Measurements from ENCODE around the gene ACVR2A.

ACVR2A gene

DNA sequence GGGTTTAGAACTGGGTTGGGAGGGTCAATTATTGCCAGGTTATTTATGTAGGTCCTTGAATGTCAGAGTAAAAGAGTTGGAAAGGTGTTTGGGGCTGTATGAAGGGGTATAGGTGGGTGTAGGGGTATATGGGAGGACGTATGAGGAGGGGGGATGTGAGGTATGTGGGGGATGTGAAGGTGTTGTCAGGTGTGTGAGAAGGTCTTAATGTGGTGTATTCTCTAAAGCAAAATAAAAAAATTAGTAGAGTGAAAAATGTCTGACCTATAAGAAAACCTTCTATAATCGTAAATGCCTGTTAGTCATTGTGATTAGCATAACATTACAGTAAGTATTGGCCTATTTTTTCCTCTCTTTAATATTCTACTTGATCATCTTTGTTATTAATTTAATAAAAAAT is 25.1 kb downstream of the ACVR2A start:
- H3K4me1 Mint-ChIP-seq (ENCODE audit: low read depth), result no peaks in the 10 kb centered on the region
- H3K9me3 Mint-ChIP-seq, result no peaks in the 10 kb centered on the region
- H3K27me3 Mint-ChIP-seq (ENCODE audit: low read depth), result peaks cover 4% of the 10 kb centered on the region
- no peaks in the 10 kb centered on the region for H3K36me3 Mint-ChIP-seq (ENCODE audit: low read depth)
- no peak overlapping the region for H3K27ac Mint-ChIP-seq
- H3K4me3 Mint-ChIP-seq, result no peak overlapping the region
- no peak for DNase-seq (ENCODE audit: low spot score)

DNA sequence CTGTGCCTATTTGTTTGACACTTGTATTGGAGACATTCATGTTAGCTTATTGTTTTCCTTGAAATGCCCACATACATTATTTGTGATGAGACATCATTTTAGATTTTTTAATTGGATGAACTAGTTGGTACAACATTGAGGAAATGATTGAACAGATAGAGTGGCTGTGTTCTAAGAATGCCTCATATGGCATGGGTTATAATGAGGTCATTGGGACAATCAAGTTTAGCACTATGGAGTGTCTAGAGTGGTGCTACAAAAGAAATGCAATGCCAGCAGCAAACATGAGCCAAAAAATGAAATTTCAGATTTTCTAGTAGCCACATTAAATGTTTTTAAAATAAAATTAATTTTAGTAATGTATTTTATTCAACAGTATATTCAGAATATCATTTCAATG is 28.1 kb downstream of the ACVR2A start:
- H3K9me3 Mint-ChIP-seq, result no peaks in the 10 kb centered on the region
- H3K27ac Mint-ChIP-seq, result no peak overlapping the region
- no peak overlapping the region for H3K4me3 Mint-ChIP-seq

DNA sequence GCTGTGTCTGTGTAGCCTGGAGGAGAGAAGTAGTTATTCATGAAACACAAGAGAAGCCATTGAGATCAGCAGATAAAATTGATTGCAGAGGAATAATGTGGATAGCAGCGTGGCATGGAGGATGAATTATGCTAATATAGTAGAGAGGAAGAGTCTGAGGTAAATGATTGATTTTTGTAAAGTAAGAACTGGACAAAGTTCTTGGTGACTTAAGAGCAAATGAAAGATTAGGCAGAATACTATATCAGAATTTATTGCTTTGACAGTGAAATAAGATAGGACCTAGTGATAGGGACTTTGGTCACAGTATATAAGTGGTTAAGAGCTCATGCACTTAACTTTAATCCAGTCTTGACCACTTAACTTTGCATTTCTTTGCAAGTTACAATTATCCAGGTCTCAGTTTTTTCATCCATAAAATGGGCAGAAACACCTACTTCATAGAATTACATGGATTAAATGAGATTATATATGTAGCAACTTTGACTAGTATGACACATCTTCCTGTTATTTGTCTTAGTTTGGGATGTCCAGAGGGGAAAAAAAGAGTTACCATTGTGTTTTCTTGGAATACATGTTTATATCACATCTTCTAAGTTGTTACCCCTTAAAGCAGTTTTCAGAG is 29.1 kb downstream of the ACVR2A start:
- H3K9me3 Mint-ChIP-seq, result no peaks in the 10 kb centered on the region
- H3K4me3 Mint-ChIP-seq, result no peak overlapping the region
- peaks cover 6% of the 10 kb centered on the region for H3K27me3 Mint-ChIP-seq (ENCODE audit: low read depth)
- H3K27ac Mint-ChIP-seq, result no peak overlapping the region
- DNase-seq (ENCODE audit: low spot score), result no peak
- no peaks in the 10 kb centered on the region for H3K36me3 Mint-ChIP-seq (ENCODE audit: low read depth)
- H3K4me1 Mint-ChIP-seq (ENCODE audit: low read depth), result no peaks in the 10 kb centered on the region

More for the DNA sequence above, 28.1 kb downstream of the ACVR2A start:
- Mint-ChIP-seq H3K4me1 (ENCODE audit: low read depth) (no peaks in the 10 kb centered on the region), H3K27me3 (ENCODE audit: low read depth) (peaks cover 6% of the 10 kb centered on the region), H3K36me3 (ENCODE audit: low read depth) (no peaks in the 10 kb centered on the region)
- no peak for DNase-seq (ENCODE audit: low spot score)

DNA sequence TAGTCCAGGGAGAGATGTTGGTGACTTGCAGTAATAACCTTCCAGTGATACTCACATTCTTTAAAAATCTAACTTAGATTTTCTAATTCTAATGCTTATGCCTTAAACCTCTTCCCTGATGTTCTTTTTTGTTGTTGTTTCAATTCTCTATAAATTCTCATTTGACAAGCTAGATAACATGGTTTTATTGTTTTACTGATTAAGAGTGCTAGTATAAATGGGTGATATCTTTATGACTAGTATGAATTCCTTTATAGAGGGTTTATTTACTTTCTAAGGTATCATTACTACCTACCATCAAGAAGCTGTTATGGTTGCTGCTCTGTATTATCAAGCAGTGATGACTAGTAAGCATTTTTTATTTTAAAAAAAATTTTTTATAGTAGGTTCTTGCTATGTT is 35.0 kb downstream of the ACVR2A start:
- DNase-seq (ENCODE audit: low spot score), result no peak
- H3K36me3 Mint-ChIP-seq (ENCODE audit: low read depth), result no peaks in the 10 kb centered on the region
- no peak overlapping the region for H3K4me3 Mint-ChIP-seq
- H3K4me1 Mint-ChIP-seq (ENCODE audit: low read depth), result peaks cover 1% of the 10 kb centered on the region
- no peaks in the 10 kb centered on the region for H3K9me3 Mint-ChIP-seq
- no peak overlapping the region for H3K27ac Mint-ChIP-seq
- peaks cover 2% of the 10 kb centered on the region for H3K27me3 Mint-ChIP-seq (ENCODE audit: low read depth)

DNA sequence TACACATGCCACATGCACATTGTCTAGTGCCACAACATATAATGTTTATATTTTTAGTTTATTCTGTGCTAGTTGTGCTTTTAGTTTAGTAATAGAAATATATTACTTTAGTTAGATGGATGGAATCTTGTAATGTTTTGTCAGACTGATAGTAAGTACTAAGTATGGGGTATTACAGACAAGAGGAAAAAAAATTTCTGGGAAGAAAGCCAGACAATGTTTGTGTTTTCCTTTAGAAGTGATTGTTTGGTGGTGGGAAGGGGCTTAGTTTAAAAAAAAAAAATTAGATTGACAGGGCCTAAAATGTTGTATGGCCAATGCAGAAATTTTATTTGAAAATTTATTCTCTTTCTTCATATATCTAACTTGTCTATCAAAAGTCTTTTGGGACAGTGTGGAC is 37.8 kb downstream of the ACVR2A start:
- Mint-ChIP-seq H3K9me3 (no peaks in the 10 kb centered on the region), H3K27ac (no peak overlapping the region), H3K27me3 (ENCODE audit: low read depth) (no peaks in the 10 kb centered on the region), H3K4me1 (ENCODE audit: low read depth) (peaks cover 2% of the 10 kb centered on the region), H3K36me3 (ENCODE audit: low read depth) (no peaks in the 10 kb centered on the region), H3K4me3 (no peak overlapping the region)
- DNase-seq (ENCODE audit: low spot score), result no peak

DNA sequence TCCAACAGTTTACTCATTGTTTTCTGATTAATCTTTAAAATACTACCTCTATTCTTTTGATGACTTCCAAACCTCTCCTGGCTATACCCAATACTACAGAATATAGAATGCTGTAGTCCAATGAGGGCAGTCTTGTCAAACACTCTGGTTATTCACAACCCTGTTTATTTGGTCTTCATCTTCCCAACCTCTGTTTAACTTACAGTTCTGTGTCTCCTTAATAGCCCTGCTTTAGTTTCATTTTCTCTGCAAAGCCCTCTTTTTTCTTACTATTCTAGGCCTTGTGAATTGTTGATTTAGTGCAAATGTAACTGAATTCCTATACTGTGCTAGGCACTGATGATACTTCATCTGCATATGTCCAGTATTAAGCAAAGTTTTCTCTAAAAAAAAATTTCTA is 40.0 kb downstream of the ACVR2A start:
- Mint-ChIP-seq H3K27me3 (ENCODE audit: low read depth) (no peaks in the 10 kb centered on the region), H3K27ac (no peak overlapping the region), H3K36me3 (ENCODE audit: low read depth) (no peaks in the 10 kb centered on the region), H3K4me3 (no peak overlapping the region), H3K4me1 (ENCODE audit: low read depth) (peaks cover 2% of the 10 kb centered on the region), H3K9me3 (no peaks in the 10 kb centered on the region)
- no peak for DNase-seq (ENCODE audit: low spot score)

DNA sequence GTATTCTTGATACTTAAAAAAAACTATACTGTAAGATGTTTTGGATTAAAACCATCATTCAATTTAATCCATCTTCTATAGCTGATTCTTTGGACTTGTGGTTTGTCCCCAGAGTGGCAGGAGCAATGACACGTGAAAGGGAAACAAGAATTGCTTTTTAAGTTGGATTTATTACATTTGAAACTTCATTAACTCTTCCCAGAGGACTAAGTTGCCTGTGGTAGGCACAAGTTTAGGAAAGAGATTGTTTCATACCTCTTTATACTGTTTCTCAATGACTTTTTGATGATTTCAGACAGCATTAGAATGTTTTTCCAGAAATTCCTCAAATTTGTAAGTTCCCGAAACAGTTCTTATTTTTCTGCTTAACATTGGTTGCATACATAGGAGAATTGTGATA is 41.3 kb downstream of the ACVR2A start:
- Mint-ChIP-seq H3K27me3 (ENCODE audit: low read depth) (no peaks in the 10 kb centered on the region), H3K9me3 (no peaks in the 10 kb centered on the region), H3K4me3 (no peak overlapping the region), H3K27ac (no peak overlapping the region), H3K4me1 (ENCODE audit: low read depth) (peaks cover 2% of the 10 kb centered on the region), H3K36me3 (ENCODE audit: low read depth) (no peaks in the 10 kb centered on the region)
- no peak for DNase-seq (ENCODE audit: low spot score)

DNA sequence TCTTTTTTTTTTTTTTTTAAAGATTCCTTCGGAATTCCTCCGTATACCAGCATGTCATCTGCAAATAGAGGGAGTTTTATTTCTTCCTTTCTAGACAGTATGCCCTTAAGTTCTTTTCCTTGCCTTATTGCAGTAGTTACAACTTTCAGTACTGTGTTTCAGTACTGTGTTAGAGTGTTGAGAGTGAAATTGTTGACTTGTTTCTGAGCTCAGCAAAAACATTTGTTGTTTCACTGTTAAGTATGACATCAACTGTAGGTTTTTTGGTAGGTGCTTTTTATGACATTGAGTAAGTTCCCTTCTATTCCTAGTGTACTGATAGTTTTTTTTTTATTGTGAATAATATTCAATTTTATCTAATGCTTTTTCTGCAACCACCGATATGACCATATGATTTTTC is 43.9 kb downstream of the ACVR2A start:
- peaks cover 2% of the 10 kb centered on the region for H3K4me1 Mint-ChIP-seq (ENCODE audit: low read depth)
- no peak overlapping the region for H3K27ac Mint-ChIP-seq
- H3K9me3 Mint-ChIP-seq, result no peaks in the 10 kb centered on the region
- no peak for DNase-seq (ENCODE audit: low spot score)
- no peaks in the 10 kb centered on the region for H3K27me3 Mint-ChIP-seq (ENCODE audit: low read depth)
- no peaks in the 10 kb centered on the region for H3K36me3 Mint-ChIP-seq (ENCODE audit: low read depth)
- H3K4me3 Mint-ChIP-seq, result no peak overlapping the region

DNA sequence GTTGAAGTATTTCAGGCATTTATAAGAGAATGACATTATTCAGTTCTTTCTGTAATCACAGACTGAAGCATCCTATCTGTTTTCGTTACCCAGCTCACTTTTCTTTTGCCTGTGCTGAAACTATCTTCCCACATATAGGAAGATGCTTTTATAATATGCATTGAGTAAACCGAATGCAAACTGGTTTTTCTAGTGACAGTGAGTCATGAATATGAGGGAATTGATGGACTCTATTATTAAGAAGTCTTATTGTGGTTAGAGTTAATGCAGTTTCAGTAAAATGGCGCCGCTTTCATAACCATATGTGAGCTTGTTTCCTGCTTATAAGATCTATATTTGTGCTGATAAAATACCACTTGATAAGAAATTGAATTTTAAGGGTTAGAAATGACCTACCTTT is 59.2 kb downstream of the ACVR2A start:
- no peak overlapping the region for H3K4me3 Mint-ChIP-seq
- no peaks in the 10 kb centered on the region for H3K9me3 Mint-ChIP-seq
- no peak overlapping the region for H3K27ac Mint-ChIP-seq
- no peaks in the 10 kb centered on the region for H3K4me1 Mint-ChIP-seq (ENCODE audit: low read depth)
- peaks cover 6% of the 10 kb centered on the region for H3K27me3 Mint-ChIP-seq (ENCODE audit: low read depth)
- H3K36me3 Mint-ChIP-seq (ENCODE audit: low read depth), result no peaks in the 10 kb centered on the region
- no peak for DNase-seq (ENCODE audit: low spot score)

DNA sequence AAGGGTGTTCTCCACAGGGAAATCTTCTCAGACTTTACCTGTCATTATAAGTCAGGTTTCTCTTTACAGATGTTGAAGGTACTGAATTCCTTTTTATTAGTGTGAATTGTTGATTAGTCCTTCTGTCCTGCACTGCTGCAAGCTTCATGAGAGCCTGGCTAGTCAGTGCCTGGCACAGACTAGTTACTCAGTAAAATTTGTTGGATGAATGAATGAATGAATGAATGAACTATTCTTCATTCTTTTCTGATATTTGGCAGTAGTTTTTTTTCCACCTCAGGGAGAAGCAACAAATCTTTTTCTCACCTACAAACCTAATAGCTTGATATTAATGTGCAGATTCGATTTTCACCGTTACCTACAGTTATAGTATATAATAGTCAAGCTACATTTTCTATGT is 64.3 kb downstream of the ACVR2A start:
- Mint-ChIP-seq H3K36me3 (ENCODE audit: low read depth) (no peaks in the 10 kb centered on the region), H3K9me3 (no peaks in the 10 kb centered on the region), H3K4me1 (ENCODE audit: low read depth) (peaks cover 2% of the 10 kb centered on the region), H3K27ac (no peak overlapping the region), H3K4me3 (no peak overlapping the region), H3K27me3 (ENCODE audit: low read depth) (no peaks in the 10 kb centered on the region)
- no peak for DNase-seq (ENCODE audit: low spot score)

DNA sequence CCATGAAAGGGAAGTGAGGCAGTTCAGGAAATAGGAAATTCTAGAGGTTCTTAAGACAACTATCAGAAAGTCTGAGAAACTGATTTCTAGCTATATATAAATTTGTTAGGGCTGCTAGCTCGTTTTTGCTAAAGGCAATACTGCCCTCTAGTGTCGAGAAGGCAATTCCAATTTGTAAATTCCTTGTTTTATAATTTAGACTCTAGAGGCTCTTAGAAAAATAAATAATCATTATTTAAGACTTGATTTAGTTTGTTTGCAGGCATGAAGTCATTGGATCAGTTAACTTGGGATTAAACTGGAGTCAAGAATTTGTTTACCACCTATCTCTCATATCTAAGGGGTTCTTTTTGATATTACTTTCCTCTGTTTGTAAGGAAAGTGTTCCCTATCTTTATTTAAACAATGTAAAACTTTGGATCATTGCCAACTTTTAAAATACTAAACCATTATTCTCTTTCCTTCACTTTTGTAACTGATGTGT is 66.2 kb downstream of the ACVR2A start:
- H3K9me3 Mint-ChIP-seq, result no peaks in the 10 kb centered on the region
- no peak overlapping the region for H3K27ac Mint-ChIP-seq
- no peaks in the 10 kb centered on the region for H3K27me3 Mint-ChIP-seq (ENCODE audit: low read depth)
- peaks cover 2% of the 10 kb centered on the region for H3K4me1 Mint-ChIP-seq (ENCODE audit: low read depth)
- H3K36me3 Mint-ChIP-seq (ENCODE audit: low read depth), result no peaks in the 10 kb centered on the region
- DNase-seq (ENCODE audit: low spot score), result no peak
- H3K4me3 Mint-ChIP-seq, result no peak overlapping the region

DNA sequence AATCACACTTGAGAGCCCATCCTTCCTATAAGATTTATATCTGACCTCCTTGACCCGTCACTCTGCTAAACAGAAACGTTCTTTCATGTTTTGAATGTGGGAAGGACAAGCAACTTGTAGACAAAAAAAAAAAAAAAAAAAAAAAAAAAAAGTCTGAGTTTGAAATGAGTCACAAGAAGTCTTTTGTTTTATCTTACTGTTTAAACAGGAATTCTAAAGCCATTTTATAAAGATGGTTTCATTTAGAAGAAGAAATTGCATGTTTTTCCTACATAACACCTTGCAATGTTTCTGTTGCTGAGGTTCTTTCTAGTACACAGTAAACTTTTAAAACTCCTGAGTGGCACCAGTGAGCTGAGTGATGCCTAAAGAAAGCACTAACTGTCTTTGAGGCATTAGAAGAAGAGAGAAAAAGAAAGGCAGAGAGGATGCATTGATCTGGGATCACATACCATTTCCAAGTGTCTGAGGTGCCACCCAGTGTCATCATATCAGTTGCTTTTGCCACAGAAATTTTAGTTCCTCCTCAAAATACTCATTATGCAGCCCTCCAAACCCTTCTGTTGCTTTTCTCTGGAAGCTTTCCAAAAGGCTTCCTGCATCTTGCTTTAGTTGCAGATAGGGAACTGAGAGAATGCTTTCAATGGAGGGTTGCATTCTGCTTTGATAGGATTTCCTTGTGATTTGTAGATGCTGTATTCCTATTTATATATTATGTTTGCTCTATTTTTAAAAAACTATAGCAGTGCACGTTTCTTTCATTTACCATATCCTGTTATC is 69.1 kb downstream of the ACVR2A start:
- no peak overlapping the region for H3K27ac Mint-ChIP-seq
- H3K9me3 Mint-ChIP-seq, result no peaks in the 10 kb centered on the region
- no peaks in the 10 kb centered on the region for H3K36me3 Mint-ChIP-seq (ENCODE audit: low read depth)
- no peaks in the 10 kb centered on the region for H3K27me3 Mint-ChIP-seq (ENCODE audit: low read depth)
- H3K4me3 Mint-ChIP-seq, result no peak overlapping the region
- peaks cover 2% of the 10 kb centered on the region for H3K4me1 Mint-ChIP-seq (ENCODE audit: low read depth)
- DNase-seq (ENCODE audit: low spot score), result no peak

DNA sequence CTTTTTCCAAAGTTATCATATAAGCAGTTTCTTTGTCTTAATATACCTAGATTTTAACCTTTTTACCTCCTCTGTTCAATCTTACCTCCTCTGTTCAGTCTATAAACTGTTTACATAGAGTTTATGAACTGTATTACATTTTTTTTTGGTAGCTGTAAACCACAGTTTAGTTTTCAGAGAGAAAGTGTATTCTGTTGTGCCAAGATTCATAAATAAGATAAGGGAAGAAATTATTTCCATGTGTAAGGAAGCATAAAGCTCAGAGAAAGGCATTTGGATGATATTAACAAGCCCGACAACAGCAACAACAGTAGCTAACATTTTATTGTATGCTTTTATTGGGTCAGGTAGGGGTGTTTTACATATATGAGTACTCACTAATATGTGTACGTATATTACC is 71.2 kb downstream of the ACVR2A start:
- Mint-ChIP-seq H3K27ac (no peak overlapping the region), H3K27me3 (ENCODE audit: low read depth) (no peaks in the 10 kb centered on the region), H3K4me3 (no peak overlapping the region), H3K36me3 (ENCODE audit: low read depth) (no peaks in the 10 kb centered on the region), H3K9me3 (no peaks in the 10 kb centered on the region), H3K4me1 (ENCODE audit: low read depth) (no peaks in the 10 kb centered on the region)
- DNase-seq (ENCODE audit: low spot score), result no peak

DNA sequence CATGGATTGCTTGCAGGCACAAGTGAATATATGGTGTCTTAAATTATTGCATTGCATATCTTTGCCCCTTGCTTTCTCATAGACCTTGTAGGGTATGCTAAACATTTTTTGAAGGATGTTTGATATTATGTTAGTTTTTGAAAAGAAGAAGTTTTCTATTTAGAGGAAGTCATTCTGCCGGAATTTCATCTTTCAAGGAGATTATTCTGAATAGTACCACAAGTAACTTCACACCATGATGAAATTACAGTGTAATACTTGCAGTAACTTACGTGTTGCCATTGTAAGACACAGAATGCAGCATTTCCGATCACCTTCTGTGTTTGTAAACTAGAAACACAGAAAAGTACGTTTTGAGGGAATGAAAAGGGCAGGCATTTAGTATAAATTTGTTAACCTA is 71.9 kb downstream of the ACVR2A start:
- H3K27me3 Mint-ChIP-seq (ENCODE audit: low read depth), result no peaks in the 10 kb centered on the region
- no peaks in the 10 kb centered on the region for H3K36me3 Mint-ChIP-seq (ENCODE audit: low read depth)
- H3K27ac Mint-ChIP-seq, result no peak overlapping the region
- H3K9me3 Mint-ChIP-seq, result no peaks in the 10 kb centered on the region
- DNase-seq (ENCODE audit: low spot score), result no peak
- no peaks in the 10 kb centered on the region for H3K4me1 Mint-ChIP-seq (ENCODE audit: low read depth)
- no peak overlapping the region for H3K4me3 Mint-ChIP-seq

DNA sequence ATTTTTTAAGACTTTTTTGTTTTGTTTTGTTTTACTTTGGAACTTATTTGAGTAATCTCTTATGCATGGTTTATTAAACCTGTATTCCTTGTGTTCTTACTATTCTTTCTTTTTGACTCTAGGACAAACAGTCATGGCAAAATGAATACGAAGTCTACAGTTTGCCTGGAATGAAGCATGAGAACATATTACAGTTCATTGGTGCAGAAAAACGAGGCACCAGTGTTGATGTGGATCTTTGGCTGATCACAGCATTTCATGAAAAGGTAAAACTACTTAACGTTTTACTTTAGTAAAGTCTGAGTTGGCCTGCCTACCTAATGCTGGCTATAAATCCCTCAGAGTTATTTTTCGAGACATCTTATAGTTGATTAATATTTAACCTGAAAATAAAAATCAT is 72.3 kb downstream of the ACVR2A start:
- no peak overlapping the region for H3K27ac Mint-ChIP-seq
- no peaks in the 10 kb centered on the region for H3K27me3 Mint-ChIP-seq (ENCODE audit: low read depth)
- H3K9me3 Mint-ChIP-seq, result no peaks in the 10 kb centered on the region
- no peaks in the 10 kb centered on the region for H3K36me3 Mint-ChIP-seq (ENCODE audit: low read depth)
- DNase-seq (ENCODE audit: low spot score), result no peak
- H3K4me1 Mint-ChIP-seq (ENCODE audit: low read depth), result no peaks in the 10 kb centered on the region
- H3K4me3 Mint-ChIP-seq, result no peak overlapping the region
